CD4-positive, alpha-beta T cell treated with Interleukin-15 for 1 hour (primary cell): ENCODE measurements around the gene PARD3B.

ENCODE experiments used
- DNase-seq: peaks from one replicate; pipeline ENCODE4 v3.0.0-alpha.2; 2020

Gene PARD3B

DNA sequence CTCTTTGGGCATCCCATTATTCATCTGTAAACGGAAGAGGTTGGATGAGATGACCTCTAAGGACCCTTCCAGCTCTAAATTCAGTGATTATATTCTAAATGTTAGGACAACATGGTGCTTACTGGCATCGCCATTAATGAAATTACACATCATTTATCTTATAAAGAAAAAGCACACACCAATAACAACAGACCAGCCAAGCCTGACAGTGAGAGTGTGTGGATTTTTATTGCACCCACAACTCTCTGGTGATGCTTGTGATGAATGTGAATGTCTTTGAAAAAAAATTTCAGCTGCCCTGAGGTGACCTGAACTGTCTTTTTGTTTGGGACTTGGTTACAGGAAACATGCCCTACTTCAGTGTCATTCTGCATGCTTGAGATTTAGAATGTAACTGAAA lies 623.7 kb downstream of the PARD3B start:
- DNase-seq = no peak

DNA sequence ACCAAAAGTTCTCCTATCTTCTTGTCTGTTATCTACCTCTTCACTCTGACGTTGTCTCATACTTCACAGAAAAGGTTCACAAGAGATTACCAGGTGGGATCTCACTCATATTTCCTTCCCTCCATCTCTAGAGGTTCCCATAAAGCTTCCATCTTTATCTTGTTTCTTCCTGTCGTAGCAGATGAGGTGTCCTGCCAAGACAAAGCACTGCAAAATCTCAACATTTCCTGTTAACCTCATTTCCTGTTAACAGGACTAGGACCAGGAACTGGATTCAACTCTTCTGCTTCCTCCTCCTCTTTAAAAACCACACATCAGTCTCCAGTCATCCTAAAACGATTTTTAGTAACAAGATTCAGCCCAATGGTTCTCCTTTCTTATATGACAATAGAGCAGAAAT lies 624.2 kb downstream of the PARD3B start:
- DNase-seq = no peak

DNA sequence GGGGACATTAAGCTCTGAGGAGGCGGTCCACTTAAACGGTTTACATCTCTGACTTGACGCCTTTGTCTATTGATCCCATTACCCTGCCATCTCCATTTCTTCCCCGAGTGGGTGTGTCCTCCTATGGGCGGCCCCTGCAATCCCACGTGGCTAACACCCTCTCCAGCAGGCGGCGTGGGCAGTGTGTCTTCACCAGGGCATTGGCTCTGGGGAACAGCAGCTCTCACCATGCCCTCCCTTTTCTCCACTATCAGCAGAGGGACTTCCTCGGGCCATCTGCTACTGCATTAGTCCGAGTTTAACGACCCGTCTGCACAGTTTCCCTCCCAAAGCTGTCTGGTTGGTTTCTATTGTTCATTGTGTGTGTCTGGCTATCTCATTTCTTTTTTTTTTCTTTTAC lies 625.1 kb downstream of the PARD3B start:
- no peak for DNase-seq

DNA sequence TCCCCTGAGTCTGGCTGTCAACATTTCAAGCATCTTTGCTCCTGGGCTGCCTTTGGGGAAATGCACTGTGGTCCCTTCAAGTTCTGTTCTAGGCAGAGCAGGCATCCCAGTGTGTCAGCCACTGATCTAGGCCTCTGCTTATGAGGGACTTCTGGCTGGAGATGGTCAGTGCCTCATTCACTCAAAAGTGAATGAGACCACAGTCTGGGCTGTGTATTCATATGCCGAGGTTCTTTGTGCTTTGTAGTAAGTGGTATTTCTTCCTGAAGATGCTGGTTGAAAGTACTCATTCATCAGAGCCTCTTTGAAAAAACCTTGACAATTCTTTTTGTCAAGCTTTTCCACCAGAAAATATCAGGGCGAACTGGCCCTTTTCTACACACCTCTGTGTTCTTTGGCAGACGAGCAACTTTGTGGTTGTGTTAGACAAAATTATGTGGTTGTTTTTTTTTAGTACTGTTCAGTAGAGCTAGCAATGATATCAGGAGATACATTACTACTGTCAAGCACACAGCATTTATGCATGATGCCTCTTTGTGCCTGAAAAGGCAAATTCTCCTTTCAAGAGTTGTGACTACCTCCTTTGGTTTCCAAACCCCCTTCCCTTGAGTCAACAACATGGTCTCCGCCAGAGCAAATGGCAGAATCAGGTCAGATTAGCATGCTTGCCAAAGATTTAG lies 626.1 kb downstream of the PARD3B start:
- DNase-seq = no peak

DNA sequence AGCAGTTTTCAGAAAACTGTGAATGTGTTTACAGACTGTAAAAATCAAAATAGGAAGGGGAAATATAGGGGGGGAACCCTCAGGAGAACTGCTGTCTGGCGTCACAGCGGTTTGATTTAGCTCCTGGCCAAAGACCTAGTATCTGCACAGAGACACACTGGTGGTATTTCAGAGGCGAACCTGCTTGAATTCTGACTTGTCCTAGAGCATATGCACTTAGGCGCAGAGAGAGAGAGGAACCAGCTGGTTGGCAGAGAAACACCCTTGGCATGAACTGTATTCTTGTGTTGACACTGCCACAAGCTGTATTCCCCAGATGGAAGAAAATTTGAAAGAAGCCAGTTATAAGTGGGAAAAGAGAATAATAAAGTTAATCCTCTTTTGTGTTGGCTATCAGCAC lies 630.6 kb downstream of the PARD3B start:
- no peak for DNase-seq

DNA sequence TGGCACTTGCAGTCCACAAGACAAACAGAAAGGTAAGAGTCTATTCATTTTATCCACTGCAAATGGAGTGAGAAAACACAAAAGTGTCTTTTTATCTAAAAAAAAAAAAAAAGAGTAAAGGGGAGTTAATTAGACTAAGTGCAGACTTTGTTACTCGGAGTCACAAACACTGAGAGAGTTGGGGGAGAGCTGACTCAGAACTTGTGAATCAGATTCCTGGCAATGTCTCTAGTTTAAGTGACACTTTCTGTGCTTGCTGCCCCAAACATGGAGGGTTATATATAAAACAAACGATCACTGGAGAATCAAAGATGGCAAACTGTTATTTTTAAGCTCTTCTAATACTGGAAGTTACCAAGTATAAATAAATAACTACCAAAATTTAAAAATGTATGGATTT lies 631.3 kb downstream of the PARD3B start:
- no peak for DNase-seq

DNA sequence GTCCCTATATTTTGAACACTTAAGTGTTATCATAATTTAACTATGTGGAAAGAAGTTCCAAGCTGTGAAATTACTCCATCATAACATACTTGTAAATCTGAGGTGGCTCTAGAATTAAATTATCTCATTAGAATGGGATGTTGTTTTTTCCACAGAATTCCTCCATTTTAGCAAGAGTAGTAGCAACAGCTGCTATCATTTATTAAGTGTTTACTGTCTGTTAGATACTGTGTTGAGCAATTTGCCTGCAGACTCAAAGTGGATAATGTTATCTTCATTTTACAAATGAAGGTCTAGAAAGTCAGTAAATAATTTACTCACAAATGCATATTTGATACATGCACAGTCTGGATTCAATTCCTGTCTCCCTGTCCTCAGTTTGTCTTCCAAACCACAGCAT lies 632.3 kb downstream of the PARD3B start:
- DNase-seq = no peak

DNA sequence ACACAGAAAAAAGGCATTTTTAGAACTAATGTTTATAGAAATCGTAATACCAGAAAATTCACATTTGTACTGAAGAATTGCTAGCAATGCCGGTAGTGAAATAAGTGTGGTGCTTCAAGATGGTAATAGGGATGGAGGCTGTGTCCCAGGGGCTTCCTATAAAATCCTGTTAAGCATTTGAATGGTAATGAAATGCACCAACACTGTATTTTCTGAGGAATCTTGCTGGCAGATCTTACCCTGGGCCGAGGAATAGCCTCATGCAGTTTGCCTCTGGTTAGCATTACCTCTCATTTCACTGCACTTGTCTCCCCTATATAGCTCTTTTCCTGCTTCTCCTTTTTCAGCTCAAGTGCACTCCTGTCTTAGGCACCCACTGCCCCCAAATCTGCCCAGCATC lies 635.5 kb downstream of the PARD3B start:
- no peak for DNase-seq

DNA sequence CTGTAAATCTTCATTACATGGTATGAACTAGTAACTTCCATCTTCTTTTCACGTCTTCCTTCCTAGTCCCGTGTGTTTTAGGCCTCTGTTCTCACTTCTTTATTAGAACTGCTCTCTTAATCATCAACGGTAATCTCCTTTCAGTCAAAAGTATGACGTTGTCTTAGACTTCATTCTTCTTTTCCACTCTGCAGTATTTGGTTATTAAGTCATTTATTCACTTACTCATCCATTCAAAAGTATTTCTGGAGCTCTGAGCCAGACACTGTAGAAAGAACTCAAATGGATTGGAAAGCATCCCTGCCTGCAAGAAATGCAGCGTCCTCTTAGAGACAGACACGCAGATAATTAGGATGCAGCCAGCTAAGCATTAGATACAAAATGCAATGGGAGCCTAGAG lies 642.5 kb downstream of the PARD3B start:
- no peak for DNase-seq

DNA sequence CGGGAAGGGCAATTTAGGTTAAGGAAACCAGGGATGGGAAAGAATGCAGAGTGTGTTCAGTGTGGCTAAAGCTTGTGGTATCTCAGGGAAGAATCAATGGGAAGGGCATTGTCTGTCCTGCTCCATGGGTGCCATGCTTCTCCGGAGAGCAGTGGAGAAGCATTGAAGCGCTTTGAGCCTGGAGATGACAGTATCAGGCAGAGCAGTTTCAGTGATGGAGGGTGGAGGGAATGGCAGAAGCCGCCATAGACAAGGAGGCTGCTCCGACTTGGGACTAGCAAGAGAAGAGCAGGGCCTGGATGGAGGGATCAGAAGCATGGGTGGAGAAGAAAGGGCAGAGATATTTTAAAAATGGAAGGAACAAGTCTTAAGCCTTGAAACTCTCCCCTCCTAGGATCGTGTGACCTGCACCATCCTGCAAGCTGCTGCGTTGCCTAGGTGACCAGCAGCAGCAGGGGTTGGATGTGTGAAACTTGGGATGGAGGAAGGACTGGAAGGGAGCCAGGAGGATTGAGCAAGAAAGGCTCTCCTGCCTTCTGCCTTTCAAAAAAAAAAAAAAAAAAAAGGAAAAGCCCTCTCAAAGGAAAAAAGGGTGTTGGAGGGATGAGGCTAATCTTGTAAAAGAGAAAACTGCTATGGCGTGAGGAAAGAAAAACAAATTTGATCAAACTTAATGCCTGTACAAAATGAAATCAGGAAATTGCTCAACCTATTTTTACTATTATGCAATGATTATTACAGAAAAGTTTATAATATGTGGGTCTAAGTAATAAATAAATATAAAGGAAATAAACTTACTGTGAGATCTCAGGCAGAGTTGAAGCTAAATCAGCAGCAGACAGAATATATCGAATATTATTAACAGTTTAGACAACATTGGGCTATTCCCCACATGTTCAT lies 643.2 kb downstream of the PARD3B start:
- DNase-seq = no peak

DNA sequence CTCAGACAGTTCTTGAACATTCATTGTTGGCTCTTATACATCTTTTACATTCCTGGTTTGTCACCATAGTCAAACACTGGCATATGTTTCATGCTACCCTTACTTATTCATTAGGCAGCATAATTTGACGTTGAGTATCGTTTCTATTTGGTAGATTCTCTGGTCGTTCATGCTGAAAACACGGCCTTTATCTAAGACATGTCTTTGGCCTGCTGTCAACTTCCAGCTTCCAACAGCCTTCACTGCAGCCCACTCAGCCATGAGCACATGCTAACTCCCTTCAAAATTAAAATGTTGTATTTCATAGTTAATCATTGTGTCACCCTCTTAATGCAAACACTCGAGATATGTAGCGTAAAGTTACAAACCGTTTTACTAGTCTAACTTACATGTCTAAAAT lies 644.0 kb downstream of the PARD3B start:
- no peak for DNase-seq

DNA sequence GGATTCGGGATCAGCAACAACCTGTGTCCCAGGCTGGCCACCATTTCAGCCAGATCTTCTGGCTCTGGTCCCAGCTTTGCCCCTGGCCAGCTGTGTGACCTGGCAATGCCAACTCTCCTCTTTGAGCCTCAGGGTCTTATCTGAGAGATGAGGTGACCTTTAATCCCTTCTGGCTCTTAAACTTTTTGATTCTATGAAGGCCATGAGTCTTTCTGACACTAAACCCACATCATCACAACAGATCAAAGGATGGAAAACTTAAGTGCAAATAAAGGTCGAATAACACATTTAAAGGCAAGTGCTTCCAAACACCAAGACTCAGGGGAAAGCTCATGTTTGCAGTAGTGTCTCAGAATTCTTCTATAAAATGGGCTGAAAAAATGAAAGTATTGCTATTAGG lies 645.3 kb downstream of the PARD3B start:
- no peak for DNase-seq

DNA sequence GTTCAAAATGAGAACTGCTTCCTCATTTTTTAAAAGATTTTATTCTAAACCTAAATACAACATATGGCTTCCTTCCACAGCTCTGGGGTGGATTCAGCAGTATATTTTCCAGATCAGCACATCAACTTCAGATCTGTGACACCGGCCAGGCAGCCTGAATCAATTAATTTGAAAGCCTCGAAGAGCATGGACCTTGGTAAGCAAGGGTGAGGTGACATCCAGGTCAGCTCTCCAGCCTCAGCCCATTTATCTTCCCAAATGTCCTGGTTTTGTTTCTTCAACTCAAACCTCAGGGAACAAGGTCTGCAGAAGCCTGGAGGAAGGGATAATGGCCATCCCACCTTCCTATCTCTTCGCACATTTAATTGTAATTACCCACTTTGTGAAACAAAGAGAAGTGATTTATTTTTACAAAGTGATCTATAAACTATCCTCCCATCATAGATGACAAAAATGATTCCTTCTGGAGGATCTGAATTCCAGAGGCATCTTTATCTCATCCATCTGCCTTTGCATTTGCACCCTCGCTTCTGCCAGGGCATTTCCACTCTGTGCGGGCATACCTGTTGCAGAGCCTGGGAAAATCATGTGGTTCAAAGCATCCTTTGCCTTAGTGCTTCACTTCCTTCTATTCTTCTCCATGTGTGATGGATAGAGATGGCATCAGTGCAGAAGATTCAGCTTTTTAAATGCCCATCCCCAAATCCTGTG lies 648.0 kb downstream of the PARD3B start:
- DNase-seq = no peak

DNA sequence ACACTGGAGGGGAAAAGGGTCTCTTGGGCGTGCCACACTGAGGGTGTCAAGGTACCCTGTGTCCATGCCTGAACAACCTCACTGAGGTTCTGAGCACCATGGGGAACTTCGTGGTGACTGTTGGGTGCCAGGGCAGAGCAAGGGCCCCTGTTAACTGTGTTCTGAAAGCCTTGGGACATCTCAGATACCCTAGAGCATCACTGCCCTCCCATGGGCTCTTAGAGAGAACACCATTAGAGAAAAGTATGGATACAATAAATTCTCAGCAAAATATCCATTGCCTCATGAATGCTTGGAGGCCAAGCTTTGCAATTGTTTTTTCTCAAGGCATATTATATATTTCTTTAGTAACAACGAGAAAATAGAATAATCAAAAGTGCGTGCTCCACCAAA lies 648.6 kb downstream of the PARD3B start:
- DNase-seq = no peak

DNA sequence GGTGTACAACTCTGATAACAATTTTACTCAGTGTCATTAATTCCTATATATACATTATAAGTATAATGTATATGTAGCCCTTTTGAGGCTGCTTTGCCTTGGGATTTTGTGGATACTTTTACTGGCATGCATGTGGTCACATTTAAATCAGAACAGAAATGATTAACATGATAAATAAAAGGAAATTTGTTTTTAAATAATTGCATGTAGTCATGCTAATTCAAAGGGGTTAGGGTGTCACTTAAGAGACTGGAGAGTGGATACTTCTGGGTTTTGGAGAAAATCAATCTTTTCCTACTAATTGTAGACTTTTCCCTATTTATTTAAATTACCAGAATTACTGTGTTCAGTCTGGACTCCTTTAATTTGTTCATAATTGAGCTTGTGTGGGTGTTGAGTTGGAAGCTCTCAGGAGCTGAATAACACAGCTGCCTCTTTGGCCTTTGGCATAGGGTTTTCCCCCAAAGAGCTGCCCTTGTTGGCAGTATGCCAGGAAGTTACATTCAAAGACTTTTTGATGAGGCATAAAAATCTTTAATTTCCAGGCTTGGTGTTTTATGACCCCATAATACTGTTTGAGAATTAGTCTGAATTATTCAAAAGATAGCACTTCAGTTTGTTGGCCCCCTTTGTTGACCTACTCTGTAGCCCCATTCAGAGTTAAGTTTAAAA lies 652.3 kb downstream of the PARD3B start:
- no peak for DNase-seq

DNA sequence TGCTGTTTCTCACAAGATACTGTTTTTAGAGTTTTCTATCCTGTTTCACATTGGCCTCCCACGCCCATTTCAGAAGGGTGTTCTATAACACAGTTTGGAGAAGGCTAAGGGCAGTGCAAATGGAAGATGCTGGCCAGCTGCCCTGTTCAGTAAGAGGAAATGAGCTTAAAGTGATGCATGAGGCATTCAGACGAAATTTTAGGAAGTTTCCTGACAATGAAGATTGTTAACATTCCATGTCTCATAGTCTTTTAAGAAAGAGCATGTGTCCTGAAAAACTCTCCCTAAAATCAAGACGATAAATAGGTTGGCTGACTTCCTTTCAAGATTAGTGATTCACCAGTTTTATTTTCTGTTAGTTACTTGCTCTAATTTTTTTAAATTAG lies 652.9 kb downstream of the PARD3B start:
- no peak for DNase-seq

DNA sequence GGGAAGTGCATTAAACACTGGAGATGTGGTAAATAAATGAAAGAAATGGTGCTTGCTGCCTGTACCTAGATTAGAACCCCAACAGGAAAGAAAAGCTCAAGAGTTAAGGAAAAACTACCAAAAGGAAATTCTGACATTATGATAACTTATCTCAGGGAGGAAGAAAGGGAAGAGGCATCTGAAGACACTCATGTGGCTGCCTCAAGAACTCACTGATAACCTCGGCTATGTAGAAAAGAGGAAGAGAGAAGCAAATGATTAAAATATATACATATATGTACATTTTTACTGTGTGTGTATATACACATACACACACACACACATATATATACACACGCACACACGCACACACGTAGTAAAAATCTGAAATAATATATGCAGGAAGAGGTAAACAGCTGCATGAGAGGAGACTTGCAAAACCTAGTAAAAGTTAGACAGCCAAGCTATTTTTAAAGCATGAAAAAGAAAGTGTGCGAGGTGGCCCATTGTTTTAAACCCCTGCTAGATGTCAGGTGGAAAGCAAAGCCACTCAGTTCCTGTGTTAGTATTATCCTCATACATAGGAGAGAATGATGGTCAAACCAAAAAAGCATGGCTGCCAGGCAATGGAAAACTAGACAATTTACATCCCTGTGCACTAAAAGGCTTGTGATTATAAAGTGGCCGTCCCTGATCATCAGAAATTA lies 654.0 kb downstream of the PARD3B start:
- no peak for DNase-seq

DNA sequence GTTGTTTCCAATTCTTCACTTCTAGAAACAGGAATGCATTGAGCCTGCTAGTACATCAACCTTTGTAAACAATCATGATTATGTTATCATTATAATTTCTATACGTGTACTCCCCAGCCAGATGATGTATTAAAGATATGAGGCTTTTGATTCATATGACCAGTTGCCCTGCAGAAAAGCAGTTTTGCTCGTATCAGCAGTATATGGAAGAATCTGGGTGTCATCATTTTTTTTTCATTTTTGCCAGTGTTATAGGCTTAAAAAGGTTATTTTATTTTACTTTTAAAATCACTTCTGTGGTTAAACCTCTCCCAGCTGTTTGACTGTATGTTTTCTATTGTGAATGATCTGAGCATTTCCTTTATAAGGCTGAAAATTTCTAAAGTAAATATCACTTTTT lies 665.2 kb downstream of the PARD3B start:
- DNase-seq = no peak

DNA sequence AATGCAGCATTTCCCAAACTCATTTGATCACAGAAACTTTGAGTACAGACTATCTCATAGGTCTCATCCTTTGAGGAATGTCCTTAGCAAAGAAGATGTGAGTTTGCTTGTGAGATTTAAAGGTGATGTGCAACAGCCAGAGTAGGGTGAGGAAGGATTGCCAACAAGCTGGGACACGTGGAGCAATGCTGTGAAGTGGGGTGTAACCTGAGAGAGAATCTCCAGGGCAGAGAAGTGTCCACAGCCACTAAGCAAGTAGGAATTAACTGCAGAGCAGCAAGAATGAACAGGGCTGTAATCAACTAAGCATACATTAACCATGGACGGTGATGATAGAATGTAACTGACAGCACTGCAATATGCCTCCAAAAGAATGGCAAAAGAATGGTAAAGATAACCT lies 667.1 kb downstream of the PARD3B start:
- DNase-seq = no peak

DNA sequence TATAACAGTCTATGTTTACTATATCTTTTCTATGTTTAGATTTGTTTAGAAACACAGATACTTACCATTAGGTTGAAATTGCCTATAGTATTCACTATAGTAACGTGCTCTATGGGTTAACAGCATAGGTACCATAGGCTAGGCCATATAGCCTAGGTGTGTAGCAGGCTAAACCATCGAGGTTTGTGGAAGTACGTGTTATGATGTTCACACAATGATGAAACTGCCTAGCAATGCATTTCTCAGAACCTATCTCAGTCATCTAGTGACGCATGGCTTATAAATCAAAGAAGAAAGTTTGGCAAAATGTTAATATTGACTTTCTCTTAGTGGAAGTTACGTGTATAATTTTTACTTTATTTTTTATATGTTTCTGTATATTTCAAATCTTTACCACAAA lies 670.8 kb downstream of the PARD3B start:
- no peak for DNase-seq

DNA sequence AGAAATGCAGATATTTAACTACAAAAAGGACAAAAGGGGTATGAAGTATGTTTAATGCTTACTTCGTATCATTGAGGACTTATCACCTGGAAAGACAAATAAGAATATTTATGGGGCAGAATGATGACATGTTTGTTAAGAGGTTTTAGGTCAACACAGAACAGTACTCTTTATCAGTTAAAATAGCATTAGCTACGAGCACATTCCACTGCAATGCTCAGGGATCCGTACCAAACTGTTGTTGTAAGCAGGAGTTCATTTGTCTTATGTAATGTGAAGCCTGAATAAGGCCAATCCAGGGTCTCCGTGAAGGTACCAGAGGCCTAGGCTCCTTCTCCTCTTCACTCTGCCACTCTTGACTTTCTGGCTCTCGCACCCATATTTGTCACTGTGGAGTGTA lies 671.3 kb downstream of the PARD3B start:
- no peak for DNase-seq

DNA sequence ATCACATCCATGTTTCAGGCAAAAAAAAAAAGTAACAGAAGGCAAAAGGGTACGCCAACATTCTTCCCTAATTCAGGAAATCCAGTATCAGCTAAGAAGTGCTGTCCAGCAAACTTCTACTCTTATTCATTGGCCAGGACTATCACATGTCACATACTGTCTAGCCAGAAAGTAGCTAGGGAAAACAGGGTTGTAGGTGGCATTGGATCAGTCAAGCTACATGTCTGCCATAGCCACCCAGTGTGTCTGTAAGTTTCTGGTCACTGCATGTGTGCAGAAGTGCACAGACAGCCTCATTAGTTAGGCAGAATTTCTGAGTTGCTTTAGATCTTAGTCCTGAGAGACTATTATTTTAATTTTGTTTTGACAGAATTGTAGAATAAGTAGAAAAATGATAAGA lies 671.7 kb downstream of the PARD3B start:
- DNase-seq = no peak

DNA sequence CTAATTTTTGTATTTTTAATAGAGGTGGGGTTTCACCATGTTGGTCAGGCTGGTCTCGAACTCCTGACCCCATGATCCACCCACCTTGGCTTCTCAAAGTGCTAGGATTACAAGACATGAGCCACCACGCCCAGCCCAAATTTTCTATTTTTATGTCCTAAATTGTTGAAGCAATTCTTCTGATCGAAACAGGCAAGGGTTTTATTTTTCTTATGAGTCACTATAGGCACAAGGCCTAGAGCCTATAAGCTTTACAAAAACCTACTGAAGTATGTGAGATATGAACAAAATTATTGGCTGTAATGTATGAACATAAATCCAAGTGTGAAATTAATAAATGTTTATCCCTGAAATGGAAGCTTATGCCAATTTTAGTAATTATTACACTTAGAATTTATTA lies 672.8 kb downstream of the PARD3B start:
- no peak for DNase-seq
